GM18507 (cell line): ENCODE data around the gene RNF150.

Experiments used
- DNase-seq: peaks from one replicate; pipeline ENCODE4 v3.0.0; 2011; ENCODE audit warnings: low read depth; ENCODE audit not compliant: insufficient read length; ENCODE audit errors: extremely low spot score
- FAIRE-seq: peaks from 2 replicates; lab custom pipeline; 2011; peaks lifted over from hg19 to GRCh38; lab: Jason Lieb, UNC

RNF150 gene

GRCh38 chr4:141039156-141039555, 94.1 kb downstream of the RNF150 start:
- no peak for FAIRE-seq
- DNase-seq: no peak

DNA sequence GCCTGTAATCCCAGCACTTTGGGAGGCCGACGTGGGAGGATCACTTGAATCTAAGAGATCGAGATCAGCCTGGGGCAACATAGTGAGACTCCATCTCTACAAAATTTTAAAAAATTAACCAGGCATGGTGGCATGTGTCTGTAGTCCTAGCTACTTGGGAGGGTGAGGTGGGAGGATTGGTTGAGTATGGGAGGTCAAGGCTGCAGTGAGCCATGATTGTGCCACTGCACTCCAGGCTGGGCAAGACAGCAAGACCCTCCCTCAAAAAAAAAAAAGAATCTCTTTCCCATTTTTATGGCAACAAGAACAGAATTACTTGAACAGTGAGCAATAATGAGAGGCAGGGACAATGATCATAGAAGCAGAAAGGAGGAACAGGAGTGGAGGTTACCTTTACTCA, 94.8 kb downstream of the RNF150 start:
- no peak for DNase-seq
- no peak for FAIRE-seq

GRCh38 chr4:141037446-141037845, 95.8 kb downstream of the RNF150 start:
- FAIRE-seq (no peak), DNase-seq (no peak)

- DNase-seq: no peak
- FAIRE-seq: no peak
Observed at GRCh38 chr4:141036786-141037185, 96.5 kb downstream of the RNF150 start.

DNA sequence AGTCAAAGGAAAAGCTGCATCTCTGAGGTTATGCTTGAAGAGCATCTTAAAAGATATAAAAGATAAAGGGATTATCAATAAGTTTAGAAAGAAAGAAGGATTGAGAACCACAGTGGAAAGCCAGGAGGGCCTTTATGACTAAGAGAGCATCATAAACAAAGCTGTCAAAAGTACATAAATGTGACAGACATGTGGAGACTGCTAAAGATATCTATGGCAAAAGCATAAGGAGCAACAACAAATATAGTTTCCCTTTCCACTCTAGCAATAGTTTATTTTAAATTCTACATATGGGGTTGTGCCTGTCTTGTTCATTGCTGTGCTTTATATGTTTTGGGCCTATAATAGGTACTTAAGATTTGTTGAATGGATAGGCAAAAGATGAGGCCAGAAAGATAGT, 97.3 kb downstream of the RNF150 start:
- no peak for FAIRE-seq

GRCh38 chr4:141028024-141028529, 105.2 kb downstream of the RNF150 start:
- no peak for FAIRE-seq
- no peak for DNase-seq

More for the DNA sequence above, 97.3 kb downstream of the RNF150 start:
- DNase-seq: no peak

- no peak for DNase-seq
- no peak for FAIRE-seq
Observed at GRCh38 chr4:141027421-141027820, 105.8 kb downstream of the RNF150 start.

GRCh38 chr4:141026900-141027299, 106.4 kb downstream of the RNF150 start:
- FAIRE-seq (no peak), DNase-seq (no peak)

GRCh38 chr4:141023051-141023450, 110.2 kb downstream of the RNF150 start:
- no peak for DNase-seq
- no peak for FAIRE-seq

- DNase-seq (no peak), FAIRE-seq (no peak)
Observed at GRCh38 chr4:141022111-141022695, 111.1 kb downstream of the RNF150 start.

GRCh38 chr4:141021397-141022110, 111.7 kb downstream of the RNF150 start:
- FAIRE-seq (no peak), DNase-seq (no peak)

DNA sequence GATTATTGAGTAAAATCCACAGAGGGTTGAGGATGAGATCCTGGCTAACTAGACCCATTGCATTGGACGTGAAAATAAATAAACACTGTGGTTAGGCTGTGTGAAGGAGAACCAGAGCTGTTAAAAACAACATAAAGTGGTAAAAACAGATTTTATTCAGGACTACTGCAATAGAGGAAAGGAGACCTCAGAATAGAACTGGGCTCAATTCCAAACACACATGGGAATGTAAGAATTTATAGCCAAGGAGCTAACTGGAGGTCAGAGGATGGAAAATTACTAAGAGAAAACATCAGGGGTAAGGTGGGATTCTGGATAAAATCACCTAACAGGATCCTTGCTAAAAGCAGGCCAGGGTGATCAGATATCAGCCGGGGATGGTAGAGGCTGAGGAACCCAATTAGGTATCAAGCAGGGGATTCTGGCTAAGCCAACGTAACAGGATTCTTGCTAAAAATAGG, 112.4 kb downstream of the RNF150 start:
- no peak for FAIRE-seq
- no peak for DNase-seq

GRCh38 chr4:141019768-141020167, 113.5 kb downstream of the RNF150 start:
- no peak for DNase-seq
- FAIRE-seq: no peak

- no peak for DNase-seq
- FAIRE-seq: no peak
Observed at GRCh38 chr4:141016117-141016798, 117.0 kb downstream of the RNF150 start.

- DNase-seq (no peak), FAIRE-seq (no peak)
Observed at GRCh38 chr4:141013899-141014298, 119.4 kb downstream of the RNF150 start.

DNA sequence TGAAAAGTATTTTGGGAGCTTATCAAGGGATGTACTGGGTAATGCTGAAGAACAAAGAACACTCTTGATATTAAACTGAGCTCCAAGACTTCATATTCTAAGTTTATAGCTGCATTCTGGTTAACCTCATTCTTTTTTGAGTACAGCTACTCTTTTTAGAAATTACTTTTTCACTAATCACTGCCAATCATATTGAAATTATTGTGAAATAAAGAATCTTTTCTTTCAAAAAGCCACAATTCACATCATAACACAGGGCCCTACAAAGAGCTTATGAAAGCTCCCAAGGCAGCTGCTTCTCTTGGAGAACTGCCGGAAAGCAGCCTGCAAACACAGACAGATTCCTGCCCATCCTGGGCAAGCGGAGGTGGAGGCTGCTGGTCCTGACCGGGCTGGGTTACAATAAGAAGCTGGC, 121.4 kb downstream of the RNF150 start:
- DNase-seq: no peak
- no peak for FAIRE-seq

GRCh38 chr4:141009931-141010330, 123.3 kb downstream of the RNF150 start:
- no peak for FAIRE-seq
- no peak for DNase-seq

DNA sequence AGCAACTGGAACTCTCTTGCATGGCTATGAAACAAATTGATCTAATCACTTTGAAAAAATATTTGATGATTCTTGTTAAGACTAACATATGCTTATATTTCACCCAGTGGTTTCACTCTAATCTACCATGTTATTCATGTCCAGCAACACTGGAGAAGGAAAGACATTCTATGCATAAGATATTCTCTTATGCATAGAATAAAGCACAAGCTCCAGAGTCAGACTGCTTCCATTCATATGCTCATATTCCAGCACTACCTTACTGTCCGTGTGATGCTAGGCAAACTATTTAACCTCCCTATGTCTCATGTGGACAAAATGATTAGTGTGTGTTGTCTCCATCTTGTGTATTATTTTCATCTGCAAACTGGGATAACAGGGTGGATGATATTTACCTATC, 124.1 kb downstream of the RNF150 start:
- DNase-seq (no peak), FAIRE-seq (no peak)

DNA sequence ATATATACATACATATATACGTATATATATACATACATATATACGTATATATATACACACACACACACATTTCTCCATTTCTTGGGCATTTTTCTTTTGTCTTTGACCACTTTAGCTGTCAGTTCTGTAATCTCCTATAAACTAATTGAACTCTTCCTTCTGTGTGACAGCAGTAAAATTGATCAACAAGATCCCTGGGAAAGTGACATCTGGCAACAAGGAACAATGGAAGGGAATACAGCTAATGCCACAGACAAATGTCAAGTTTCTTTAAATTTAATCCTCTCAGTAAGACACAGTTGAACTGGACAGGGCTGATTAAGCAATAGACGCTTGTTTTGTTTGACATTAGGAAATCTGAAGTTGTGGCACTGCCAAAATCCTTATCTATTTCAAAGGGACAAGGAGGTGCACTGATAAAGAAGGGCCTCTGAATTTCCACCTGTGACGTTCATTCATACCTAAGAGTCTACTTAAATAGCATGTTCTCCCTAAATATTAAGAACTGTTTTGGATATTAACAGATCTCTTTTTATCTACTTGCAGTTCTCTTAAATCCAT, 126.9 kb downstream of the RNF150 start:
- FAIRE-seq: no peak
- no peak for DNase-seq

- no peak for FAIRE-seq
- DNase-seq: no peak
Observed at GRCh38 chr4:141004823-141005222, 128.4 kb downstream of the RNF150 start.
